HepG2 (cell line): ENCODE results near the gene MEX3B. TPM values are rescaled to one million over a fixed set of nuclear protein-coding genes. Genes with fewer than 3 reads are reported as not detected.

Experiments used
- ATAC-seq: fragments of 200-7000 bp; cut with Tn5 transposase; 3 replicates; pipeline ENCODE4 v1.9.1; 2020; ENCODE audit warnings: mild to moderate bottlenecking, moderate library complexity
- BruUV-seq: library from RNA; stranded (reverse); fragments of 400-500 nt; replicated peaks from 2 replicates; lab custom pipeline; 2021; lab: Mats Ljungman, UMichigan
- CTCF ChIA-PET: fragments of 300-600 bp; formaldehyde crosslinking; extraction: SDS; loops from one replicate; lab custom pipeline; 2021; ENCODE audit warnings: low total read pairs, inconsistent platforms, low intra/inter-chr PET ratio; lab: Yijun Ruan, JAX
- POLR2A ChIA-PET: fragments of 350-600 bp; sonication (Branson Sonifier 250); formaldehyde crosslinking; loops from one replicate; lab custom pipeline; 2020; ENCODE audit warnings: antibody characterized with exemption, inconsistent platforms; lab: Yijun Ruan, JAX
- DNase-seq: peaks from one replicate; pipeline ENCODE4 v3.0.0-alpha.2; 2015; ENCODE audit warnings: low spot score
- FAIRE-seq: peaks from 3 replicates; lab custom pipeline; 2011; peaks lifted over from hg19 to GRCh38; lab: Jason Lieb, UNC
- H2AFZ ChIP-seq: one replicate; pipeline ENCODE4 v1.6.1; 2011; ENCODE audit warnings: low read length, inconsistent platforms
- H3K27ac ChIP-seq: fragments of 300-600 bp; 3 replicates; pipeline ENCODE4 v1.8.0; 2011; ENCODE audit warnings: mixed run types, mild to moderate bottlenecking, mixed read lengths, low read length, inconsistent platforms; ENCODE audit not compliant: insufficient read depth; ENCODE audit errors: extremely low read length
- H3K27me3 ChIP-seq, 2 experiments: fragments of 200-600 bp in 1 of 2; 2 replicates in 1 of 2; 3 replicates in 1 of 2; pipeline versions ENCODE4 v1.6.0 to v1.8.0; 2011; ENCODE audit warnings: low read length in 2 of 2, mild to moderate bottlenecking in 2 of 2, moderate library complexity in 2 of 2, inconsistent platforms in 1 of 2; ENCODE audit not compliant: insufficient read depth in 2 of 2, control insufficient read depth in 1 of 2
- H3K36me3 ChIP-seq, 2 experiments: fragments of 200-600 bp in 1 of 2; replicated peaks in 1 of 2; 2 replicates in 1 of 2; 3 replicates in 1 of 2; pipeline versions ENCODE4 v1.5.1 to v1.8.0; 2011; ENCODE audit warnings: low read length in 2 of 2, inconsistent platforms in 1 of 2; ENCODE audit not compliant: insufficient read depth in 2 of 2, control insufficient read depth in 1 of 2
- H3K4me1 ChIP-seq: 2 replicates; pipeline ENCODE4 v1.5.1; 2012; ENCODE audit warnings: low read length, inconsistent platforms; ENCODE audit not compliant: insufficient read depth
- H3K4me2 ChIP-seq: 2 replicates; pipeline ENCODE4 v1.6.0; 2011; ENCODE audit warnings: low read depth, low read length, inconsistent platforms
- H3K4me3 ChIP-seq, 3 experiments: fragments of 200-600 bp in 1 of 3; sonication (generic), shearing (Covaris generic) in 1 of 3; replicated peaks in 1 of 3; 2 replicates each; pipeline ENCODE4 v1.5.1; 2011 to 2016; ENCODE audit warnings: low read length in 3 of 3, inconsistent platforms in 2 of 3, low read depth in 2 of 3, mild to moderate bottlenecking in 2 of 3, control low read depth in 1 of 3, mixed read lengths in 1 of 3; ENCODE audit not compliant: insufficient read depth in 1 of 3
- H3K79me2 ChIP-seq: one replicate; pipeline ENCODE4 v1.6.1; 2011; ENCODE audit warnings: low read length, inconsistent platforms; ENCODE audit not compliant: insufficient read depth
- H3K9ac ChIP-seq: 2 replicates; pipeline ENCODE4 v1.6.0; 2011; ENCODE audit warnings: mild to moderate bottlenecking, low read depth, low read length, inconsistent platforms; ENCODE audit not compliant: insufficient read depth
- H3K9me3 ChIP-seq: 2 replicates; pipeline ENCODE4 v1.5.1; 2012; ENCODE audit warnings: mild to moderate bottlenecking, low read length
- H4K20me1 ChIP-seq: 2 replicates; pipeline ENCODE4 v1.6.0; 2011; ENCODE audit warnings: inconsistent platforms, mild to moderate bottlenecking, low read length, moderate library complexity; ENCODE audit not compliant: insufficient read depth
- JARID2 ChIP-seq: sonication (generic); formaldehyde crosslinking; IDR thresholded peaks from 2 replicates; pipeline ENCODE4 v1.8.1; 2023; ENCODE audit warnings: missing genetic modification reagents, inconsistent platforms; ENCODE audit not compliant: insufficient replicate concordance
- JUN ChIP-seq: sonication (generic); formaldehyde crosslinking; IDR thresholded peaks from 2 replicates; pipeline ENCODE4 v1.4.0; 2020; ENCODE audit warnings: mild to moderate bottlenecking, missing genetic modification reagents
- KDM3A ChIP-seq: IDR thresholded peaks from 2 replicates; pipeline ENCODE4 v1.6.1; 2018; ENCODE audit warnings: low read depth, missing compliant biosample characterization
- MTA1 ChIP-seq: sonication (generic); formaldehyde crosslinking; IDR thresholded peaks from 2 replicates; pipeline ENCODE4 v1.4.0; 2020; ENCODE audit warnings: missing genetic modification reagents, mild to moderate bottlenecking, borderline replicate concordance
- MTF2 ChIP-seq: sonication (generic); formaldehyde crosslinking; IDR thresholded peaks from 2 replicates; pipeline ENCODE4 v1.5.0; 2020; ENCODE audit warnings: missing genetic modification reagents, borderline replicate concordance
- TSC22D2 ChIP-seq: sonication (generic); formaldehyde crosslinking; IDR thresholded peaks from 2 replicates; pipeline ENCODE4 v1.5.1; 2020; ENCODE audit warnings: missing genetic modification reagents, mild to moderate bottlenecking, borderline replicate concordance
- ZNF383 ChIP-seq: sonication (generic); formaldehyde crosslinking; IDR thresholded peaks from 2 replicates; pipeline ENCODE4 v1.4.0; 2020; ENCODE audit warnings: missing genetic modification reagents, mild to moderate bottlenecking, borderline replicate concordance
- ZNF660 ChIP-seq: sonication (generic); formaldehyde crosslinking; IDR thresholded peaks from 2 replicates; pipeline ENCODE4 v1.5.1; 2020; ENCODE audit warnings: mild to moderate bottlenecking, low read depth, missing genetic modification reagents, borderline replicate concordance
- ZNF737 ChIP-seq: sonication (generic); formaldehyde crosslinking; IDR thresholded peaks from 2 replicates; pipeline ENCODE4 v1.5.0; 2020; ENCODE audit warnings: missing genetic modification reagents, mild to moderate bottlenecking, borderline replicate concordance
- WGBS: methylation state at CpG from one replicate; pipeline ENCODE4 v1.1.6; 2017; ENCODE audit warnings: low lambda C conversion rate; 5-methylcytosine and 5-hydroxymethylcytosine counted together
- in situ Hi-C: cut with HindIII; loops from 2 replicates; pipeline ENCODE4 v1.10.0; 2017; ENCODE audit warnings: low pct_unique_long_range_greater_than_20kb; ENCODE audit not compliant: extremely low pct_ligation_motif_present
- intact Hi-C: fragments of 100-400 bp; cut with micrococcal nuclease; formaldehyde crosslinking; loops from one replicate; pipeline ENCODE4 v1.10.0; 2022; ENCODE audit not compliant: unreplicated experiment
- polyA plus RNA-seq, 8 experiments: library from polyadenylated mRNA; depleted of rRNA in 3 of 8; stranded (reverse) in 7 of 8; unstranded in 1 of 8; fragments of >200 nt; fragmentation: Illumina TruSeq in 4 of 8; extraction: Trizol in 4 of 8; gene quantifications; 2 replicates each; pipeline versions ENCODE4 v1.2.1 to v1.2.3, GENCODE V29; 2011 to 2016; ENCODE audit warnings: low read depth in 4 of 8, missing spikeins in 1 of 8, mixed read lengths in 1 of 8; ENCODE audit not compliant: insufficient read depth in 1 of 8
- total RNA-seq, 5 experiments: library from RNA; depleted of rRNA; stranded (reverse); fragments of >200 nt; fragmentation: Illumina TruSeq; extraction: Trizol; gene quantifications; 2 replicates each; pipeline ENCODE4 v1.2.3, GENCODE V29; 2016; ENCODE audit warnings: low read depth in 1 of 5

The MEX3B gene
- total and polyA plus RNA-seq, 2 of the 13 experiments (the other 11 are each of a cell fraction or from before 2014, with no cell fraction given) = 0.48 to 0.62 TPM

- no peak for TF ChIP-seq MTA1
Measured at GRCh38 chr15:82040862-82041261, 5.0 kb downstream of the MEX3B start (continued).

GRCh38 chr15:82040390-82040789 is 5.4 kb downstream of the MEX3B start:
- H3K27ac ChIP-seq = no peak overlapping the region
- no peak for TF ChIP-seq JUN (CRISPR knock-in tag)
- no peak for TF ChIP-seq ZNF660 (CRISPR knock-in tag)
- no peak for TF ChIP-seq TSC22D2
- no peak for TF ChIP-seq KDM3A (CRISPR knock-in tag)
- no peak for TF ChIP-seq MTF2 (CRISPR knock-in tag)
- TF ChIP-seq ZNF383 (CRISPR knock-in tag) = no peak
- no peak for TF ChIP-seq JARID2 (CRISPR knock-in tag)
- no peak for TF ChIP-seq ZNF737 (CRISPR knock-in tag)
- TF ChIP-seq, all 625 proteins: peak for 0
- Histone ChIP-seq H3K9ac (no peak overlapping the region), H3K36me3 (no peaks in the 10 kb centered on the region), H2AFZ (no peak overlapping the region), H3K79me2 (no peaks in the 10 kb centered on the region), H3K27me3 (peaks cover 0 to 10% of the 10 kb centered on the region in 2 experiments; a peak in 1 of 5 replicates), H3K4me1 (peaks cover 11% of the 10 kb centered on the region), H3K4me2 (peak overlapping the region; percentile 45; the same call in 1 of the 2 replicates), H3K9me3 (no peaks in the 10 kb centered on the region), H3K4me3 (no peak overlapping the region), H4K20me1 (no peaks in the 10 kb centered on the region)
- BruUV-seq = no TSS peak
- WGBS = 3% methylated on average over 2 of the region's 2 CpGs
- CTCF ChIA-PET = no interaction called here
- in situ Hi-C loops (no loop called here), intact Hi-C loops (no loop called here)
- POLR2A ChIA-PET = no interaction called here
- DNase-seq (no peak), ATAC-seq (no peak), FAIRE-seq (no peak)
